ENCODE results near the gene KIF1A. TPM values are rescaled to one million over a fixed set of nuclear protein-coding genes. Genes with fewer than 3 reads are reported as not detected.

The KIF1A gene
- total and polyA plus RNA-seq, 2 of the 8 experiments (the other 6 are each of a cell fraction or from before 2014, with no cell fraction given), result 61.3 to 281 TPM

GRCh38 chr2:240721596-240722180, 98.3 kb downstream of the KIF1A start:
- H3K9me3 ChIP-seq (ENCODE audit: insufficient read depth in 2 of 2, low read depth in 1 of 2, low read length in 1 of 2), result no peaks in the 10 kb centered on the region
- POLR2A ChIA-PET (ENCODE audit: partially characterized antibody), result interaction anchor here (1.0 to 3.5 kb wide), 8 partner anchors 12 to 69 kb away, joined by 3 to 15 read pairs (median 4); no protein-coding TSS in a partner anchor
- FAIRE-seq, result no peak
- H3K4ac ChIP-seq (replicated peaks; ENCODE audit: insufficient read length, low read depth, low read length), result no peak overlapping the region
- no peak overlapping the region for H4K5ac ChIP-seq (ENCODE audit: insufficient read length, low read depth, low read length)
- H3K9ac ChIP-seq (replicated peaks in 1 of 4; ENCODE audit: extremely low read depth in 1 of 4, low read depth in 3 of 4, low read length in 3 of 4), result no peak overlapping the region
- CTCF ChIA-PET (ENCODE audit: partially characterized antibody), result interaction anchor here (1.1 to 1.2 kb wide), 2 partner anchors 14 to 25 kb away, joined by 3 read pairs; no protein-coding TSS in a partner anchor
- no peak overlapping the region for H2BK15ac ChIP-seq (ENCODE audit: low read length)
- H3K27me3 ChIP-seq (replicated peaks in 1 of 4; ENCODE audit: control insufficient read depth in 3 of 4, extremely low read depth in 1 of 4, insufficient read depth in 3 of 4, low read length in 3 of 4), result no peaks in the 10 kb centered on the region
- no peak overlapping the region for H2AK5ac ChIP-seq (ENCODE audit: low read depth, low read length)
- H3K4me2 ChIP-seq (ENCODE audit: insufficient read depth in 1 of 2, low read depth in 2 of 2, low read length in 2 of 2), result no peak overlapping the region
- H3K18ac ChIP-seq (ENCODE audit: extremely low read depth, low read length), result no peak overlapping the region
- 90% methylated on average over 20 of the region's 20 CpGs; no CpG with 5 or more reads in 1 of the 2 experiments for WGBS, 2 experiments (ENCODE audit: extremely low coverage in 1 of 2, insufficient coverage in 1 of 2, insufficient read length in 1 of 2, insufficient replicate concordance in 2 of 2, low coverage in 1 of 2, low lambda C conversion rate in 2 of 2, missing lambda C conversion rate in 1 of 2)
- H3K79me1 ChIP-seq (ENCODE audit: low read depth, low read length), result peaks cover 2% of the 10 kb centered on the region
- TF ChIP-seq YY1 (IDR thresholded peaks at IDR 0.05; ENCODE audit: low read depth, low read length) (no peak), RBBP5 (IDR thresholded peaks at IDR 0.05; ENCODE audit: borderline replicate concordance, low read depth, low read length) (no peak), GTF2F1 (IDR thresholded peaks at IDR 0.05; ENCODE audit: borderline replicate concordance, low read depth, low read length) (no peak), TEAD4 (IDR thresholded peaks at IDR 0.05; ENCODE audit: low read depth, low read length) (no peak), RFX5 (IDR thresholded peaks at IDR 0.05; ENCODE audit: borderline replicate concordance, low read depth, low read length) (no peak), CHD1 (IDR thresholded peaks at IDR 0.05; ENCODE audit: low read depth, low read length) (no peak), TAF7 (optimal IDR thresholded peaks at IDR 0.05; ENCODE audit: borderline replicate concordance, low read depth, low read length) (no peak), HDAC2 (IDR thresholded peaks at IDR 0.05; ENCODE audit: borderline replicate concordance in 1 of 2, low read depth in 2 of 2, low read length in 2 of 2) (no peak)
- H3K4me1 ChIP-seq (replicated peaks in 1 of 4; ENCODE audit: control insufficient read depth in 3 of 4, insufficient read depth in 4 of 4, low read length in 3 of 4), result no peaks in the 10 kb centered on the region
- no peak overlapping the region for H2BK12ac ChIP-seq (ENCODE audit: low read depth, low read length)
- no peak overlapping the region for H4K8ac ChIP-seq (ENCODE audit: extremely low read depth, insufficient read depth, low read length)
- no peak overlapping the region for H2AFZ ChIP-seq (ENCODE audit: low read length)
- no peaks in the 10 kb centered on the region for H3K79me2 ChIP-seq (ENCODE audit: control insufficient read depth in 1 of 2, insufficient read depth in 2 of 2, low read length in 2 of 2)
- H3K23ac ChIP-seq (ENCODE audit: insufficient read length), result no peak overlapping the region
- H3K4me3 ChIP-seq (ENCODE audit: extremely low read depth in 1 of 4, insufficient read depth in 2 of 4, low read depth in 3 of 4, low read length in 4 of 4), result no peak overlapping the region
- no peak for DNase-seq (ENCODE audit: low read depth in 1 of 2, low spot score in 2 of 2)
- H3K36me3 ChIP-seq (ENCODE audit: control insufficient read depth in 2 of 4, insufficient read depth in 4 of 4, low read length in 3 of 4), result peaks cover 27 to 94% (median 70%) of the 10 kb centered on the region in 4 experiments
- no peak overlapping the region for H3K56ac ChIP-seq (replicated peaks; ENCODE audit: insufficient read length, low read depth, low read length)
- H3K23me2 ChIP-seq (ENCODE audit: low read depth, low read length), result no peaks in the 10 kb centered on the region
- no peak overlapping the region for H2BK5ac ChIP-seq (ENCODE audit: low read depth, low read length)
- no peak overlapping the region for H3K14ac ChIP-seq (ENCODE audit: insufficient read length)
- H2BK120ac ChIP-seq (replicated peaks; ENCODE audit: low read depth, low read length), result no peak overlapping the region
- H4K20me1 ChIP-seq (replicated peaks in 1 of 2; ENCODE audit: control insufficient read depth in 1 of 2, insufficient read depth in 2 of 2, low read length in 2 of 2), result peaks cover 10 to 17% of the 10 kb centered on the region in 2 experiments
- H4K91ac ChIP-seq (replicated peaks; ENCODE audit: insufficient read length, low read length), result no peak overlapping the region
- H3K27ac ChIP-seq (ENCODE audit: low read depth, low read length), result no peak overlapping the region
- H2BK20ac ChIP-seq (ENCODE audit: low read length), result no peak overlapping the region
